HCT116 (cell line): ENCODE data around the gene CEP152. TPM values are rescaled to one million over a fixed set of nuclear protein-coding genes. Genes with fewer than 3 reads are reported as not detected.

Experiments
- ATAC-seq: fragments of 200-7000 bp; cut with Tn5 transposase; 2 replicates; pipeline ENCODE4 v1.9.1; 2020; ENCODE audit warnings: mild to moderate bottlenecking, moderate library complexity
- BruUV-seq: library from RNA; stranded (reverse); fragments of 400-500 nt; replicated peaks from 2 replicates; lab custom pipeline; 2021; lab: Mats Ljungman, UMichigan
- CTCF ChIA-PET: fragments of 300-600 bp; sonication (Branson Sonifier 250); formaldehyde crosslinking; loops from one replicate; lab custom pipeline; 2021; ENCODE audit warnings: antibody characterized with exemption; lab: Charles Lee
- POLR2A ChIA-PET: fragments of 300-600, 350-600 bp; sonication (Branson Sonifier 250); formaldehyde crosslinking; loops from one replicate; lab custom pipeline; 2021; ENCODE audit warnings: antibody characterized with exemption; lab: Charles Lee
- RAD21 ChIA-PET, 2 experiments: fragments of 300-600 bp; sonication (Branson Sonifier 250); formaldehyde crosslinking; loops; one replicate each; lab custom pipeline; 2023; ENCODE audit warnings: low total read pairs in 2 of 2; ENCODE audit not compliant: uncharacterized antibody in 2 of 2, unreplicated experiment in 2 of 2, low non-redundant PET in 1 of 2; lab: Charles Lee
- DNase-seq: peaks from one replicate; pipeline ENCODE4 v3.0.0-alpha.2; 2010; ENCODE audit warnings: low read depth, low spot score
- H2AFZ ChIP-seq: fragments of 200-600 bp; shearing (Covaris generic), sonication (generic); 2 replicates; pipeline ENCODE4 v1.6.1; 2017; ENCODE audit warnings: low read depth, mixed run types, mixed read lengths, antibody characterized with exemption, low read length; ENCODE audit not compliant: poor library complexity, severe bottlenecking
- H3K27ac ChIP-seq: 2 replicates; pipeline ENCODE4 v1.5.1; 2012; ENCODE audit warnings: low read depth, low read length
- H3K27me3 ChIP-seq: fragments of 200-600 bp; sonication (generic); 2 replicates; pipeline ENCODE4 v1.6.1; 2016; ENCODE audit warnings: mixed run types, low read length, mixed read lengths; ENCODE audit not compliant: insufficient read depth
- H3K36me3 ChIP-seq, 2 experiments: fragments of 200-500 bp in 1 of 2; fragments of 200-600 bp in 1 of 2; sonication (Bioruptor generic) in 1 of 2; sonication (generic) in 1 of 2; 2 replicates each; pipeline versions ENCODE4 v1.5.1 to v1.6.1; 2014 to 2016; ENCODE audit warnings: low read length in 2 of 2, inconsistent platforms in 1 of 2, mixed read lengths in 1 of 2, mixed run types in 1 of 2; ENCODE audit not compliant: insufficient read depth in 2 of 2, control insufficient read depth in 1 of 2
- H3K4me1 ChIP-seq, 2 experiments: fragments of 200-600 bp in 1 of 2; sonication (generic) in 1 of 2; 2 replicates each; pipeline versions ENCODE4 v1.5.1 to v1.6.1; 2012 to 2017; ENCODE audit warnings: low read length in 2 of 2, inconsistent platforms in 1 of 2, mild to moderate bottlenecking in 1 of 2, mixed read lengths in 1 of 2, mixed run types in 1 of 2, moderate library complexity in 1 of 2; ENCODE audit not compliant: insufficient read depth in 2 of 2, control insufficient read depth in 1 of 2
- H3K4me2 ChIP-seq: fragments of 200-600 bp; sonication (generic); 2 replicates; pipeline ENCODE4 v1.6.1; 2017; ENCODE audit warnings: mixed run types, low read length, mixed read lengths
- H3K4me3 ChIP-seq, 2 experiments: fragments of 200-600 bp in 1 of 2; sonication (generic) in 1 of 2; replicated peaks in 1 of 2; 2 replicates each; pipeline ENCODE4 v1.5.1; 2011 to 2016; ENCODE audit warnings: low read length in 2 of 2, control low read depth in 1 of 2, low read depth in 1 of 2, mild to moderate bottlenecking in 1 of 2, mixed read lengths in 1 of 2, mixed run types in 1 of 2
- H3K79me2 ChIP-seq: fragments of 200-600 bp; sonication (generic); 2 replicates; pipeline ENCODE4 v1.6.1; 2017; ENCODE audit warnings: mild to moderate bottlenecking, mixed run types, low read length, moderate library complexity, mixed read lengths; ENCODE audit not compliant: insufficient read depth
- H3K9ac ChIP-seq: fragments of 200-600 bp; sonication (generic); 2 replicates; pipeline ENCODE4 v1.6.1; 2016; ENCODE audit warnings: low read length, mixed read lengths
- H3K9me2 ChIP-seq: fragments of 200-600 bp; sonication (generic), shearing (Covaris generic); 2 replicates; pipeline ENCODE4 v1.6.1; 2017; ENCODE audit warnings: mixed run types, mild to moderate bottlenecking, moderate library complexity; ENCODE audit not compliant: insufficient read depth
- H3K9me3 ChIP-seq, 2 experiments: fragments of 200-500 bp in 1 of 2; fragments of 200-600 bp in 1 of 2; sonication (Bioruptor generic) in 1 of 2; sonication (generic) in 1 of 2; 2 replicates each; pipeline ENCODE4 v1.6.1; 2014 to 2017; ENCODE audit warnings: low read length in 2 of 2, mixed read lengths in 2 of 2, inconsistent platforms in 1 of 2, low read depth in 1 of 2, mild to moderate bottlenecking in 1 of 2, mixed run types in 1 of 2, moderate library complexity in 1 of 2; ENCODE audit not compliant: control insufficient read depth in 1 of 2, insufficient read depth in 1 of 2
- H4K20me1 ChIP-seq: fragments of 200-600 bp; sonication (generic), shearing (Covaris generic); 2 replicates; pipeline ENCODE4 v1.6.1; 2017; ENCODE audit warnings: mixed run types, mild to moderate bottlenecking, moderate library complexity; ENCODE audit not compliant: insufficient read depth
- ATF3 ChIP-seq: IDR thresholded peaks from 2 replicates; pipeline ENCODE4 v1.6.1; 2012
- CEBPB ChIP-seq: IDR thresholded peaks from 2 replicates; pipeline ENCODE4 v1.6.1; 2012; ENCODE audit warnings: low read depth
- EGR1 ChIP-seq: IDR thresholded peaks from 2 replicates; pipeline ENCODE4 v1.6.1; 2012; ENCODE audit warnings: low read depth
- ELF1 ChIP-seq: IDR thresholded peaks from 2 replicates; pipeline ENCODE4 v1.6.1; 2012; ENCODE audit warnings: low read depth, borderline replicate concordance
- EZH2 ChIP-seq: fragments of 200-600 bp; sonication (generic); IDR thresholded peaks from 2 replicates; pipeline ENCODE4 v1.6.1; 2017; ENCODE audit warnings: antibody characterized with exemption, mixed run types
- EZH2phosphoT487 ChIP-seq: fragments of 200-600 bp; IDR thresholded peaks from 2 replicates; pipeline ENCODE4 v1.6.1; 2018; ENCODE audit warnings: antibody characterized with exemption, borderline replicate concordance
- FOSL1 ChIP-seq: IDR thresholded peaks from 2 replicates; pipeline ENCODE4 v1.6.1; 2012; ENCODE audit warnings: low read depth
- JUND ChIP-seq: IDR thresholded peaks from 2 replicates; pipeline ENCODE4 v1.6.1; 2012
- MAX ChIP-seq: IDR thresholded peaks from 2 replicates; pipeline ENCODE4 v1.6.1; 2012
- POLR2A ChIP-seq: IDR thresholded peaks from 2 replicates; pipeline ENCODE4 v1.7.0; 2011; ENCODE audit warnings: borderline replicate concordance; ENCODE audit not compliant: insufficient read depth, insufficient read length; ENCODE audit errors: extremely low read depth
- POLR2AphosphoS5 ChIP-seq: IDR thresholded peaks from 2 replicates; pipeline ENCODE4 v1.6.1; 2011; ENCODE audit warnings: mild to moderate bottlenecking, low read depth, low read length, moderate library complexity
- SP1 ChIP-seq: IDR thresholded peaks from 2 replicates; pipeline ENCODE4 v1.6.1; 2012; ENCODE audit warnings: low read depth
- TCF7L2 ChIP-seq: IDR thresholded peaks from 2 replicates; pipeline ENCODE4 v1.7.0; 2011; ENCODE audit warnings: borderline replicate concordance, inconsistent platforms; ENCODE audit not compliant: insufficient read depth, insufficient read length; ENCODE audit errors: extremely low read depth
- YY1 ChIP-seq: IDR thresholded peaks from 2 replicates; pipeline ENCODE4 v1.6.1; 2011; ENCODE audit warnings: low read length, low read depth, moderate library complexity, mild to moderate bottlenecking; ENCODE audit not compliant: insufficient replicate concordance; ENCODE audit errors: extremely low read depth
- ZBTB33 ChIP-seq: IDR thresholded peaks from 2 replicates; pipeline ENCODE4 v1.6.1; 2011; ENCODE audit warnings: mild to moderate bottlenecking, low read length, moderate library complexity; ENCODE audit not compliant: insufficient replicate concordance; ENCODE audit errors: extremely low read depth
- ZFX ChIP-seq: fragments of 450-650 bp; IDR thresholded peaks from 2 replicates; pipeline ENCODE4 v1.6.1; 2017
- ZNF274 ChIP-seq: fragments of 200-500 bp; sonication (Bioruptor generic); IDR thresholded peaks from 2 replicates; pipeline ENCODE4 v1.6.1; 2014; ENCODE audit warnings: mild to moderate bottlenecking, low read depth, low read length, inconsistent platforms
- intact Hi-C: fragments of 100-400 bp; cut with micrococcal nuclease; formaldehyde crosslinking; loops from 2 replicates; pipeline ENCODE4 v1.10.0; 2022
- total RNA-seq: library from RNA; stranded (reverse); gene quantifications from one replicate; pipeline ENCODE4 v1.2.1, GENCODE V29; 2021; ENCODE audit not compliant: unreplicated experiment

Gene CEP152
- total RNA-seq, 1 experiment from 2014 or later = 19.7 TPM

- intact Hi-C loops = no loop called here
Measured at GRCh38 chr15:48775546-48775945, 35.3 kb downstream of the CEP152 start.

More at GRCh38 chr15:48775546-48775945, 35.3 kb downstream of the CEP152 start:
- H3K9ac ChIP-seq = no peak overlapping the region
- no peak for DNase-seq
- no peaks in the 10 kb centered on the region for H3K27me3 ChIP-seq
- H3K27ac ChIP-seq = no peak overlapping the region
- no peaks in the 10 kb centered on the region for H3K9me2 ChIP-seq
- no peaks in the 10 kb centered on the region for H3K79me2 ChIP-seq
- no TSS peak for BruUV-seq
- H3K36me3 ChIP-seq = peaks cover 4 to 11% of the 10 kb centered on the region in 2 experiments
- H3K4me2 ChIP-seq = no peak overlapping the region
- RAD21 ChIA-PET = no interaction called here
- TF ChIP-seq ZFX = no peak
- TF ChIP-seq POLR2A = no peak
- no peak for TF ChIP-seq SP1
- no peak for TF ChIP-seq JUND
- no peak for TF ChIP-seq YY1
- TF ChIP-seq EZH2phosphoT487 = no peak
- no peak for TF ChIP-seq POLR2AphosphoS5
- no peak for TF ChIP-seq EZH2
- no peak for TF ChIP-seq MAX
- no peak for TF ChIP-seq CEBPB
- TF ChIP-seq EGR1 = no peak
- no peak for TF ChIP-seq ELF1
- no peak for TF ChIP-seq FOSL1
- TF ChIP-seq ZBTB33 = no peak
- no peak for TF ChIP-seq ATF3
- TF ChIP-seq TCF7L2 = no peak
- no peak for TF ChIP-seq ZNF274
- TF ChIP-seq, all 23 proteins: peak for 0
- POLR2A ChIA-PET = no interaction called here
- no peaks in the 10 kb centered on the region for H4K20me1 ChIP-seq
- H3K4me1 ChIP-seq = no peaks in the 10 kb centered on the region
- ATAC-seq = no peak
- no peak overlapping the region for H2AFZ ChIP-seq
- H3K9me3 ChIP-seq = no peaks in the 10 kb centered on the region
- CTCF ChIA-PET = no interaction called here
- H3K4me3 ChIP-seq = no peak overlapping the region
